Germinal center (tissue), 1 donor: ENCODE results near the gene COQ7.

ENCODE experiments used
- DNase-seq: peaks from one replicate; pipeline ENCODE4 v3.0.0; 2012; ENCODE audit warnings: mixed read lengths, low spot score

The COQ7 gene

GRCh38 chr16:19113577-19114358 lies 46.4 kb downstream of the COQ7 start, which contains the start of gene ITPRIPL2:
TSS of gene ITPRIPL2 (plus strand) at chr16:19113964. CDS start at chr16:19114462, 498 bp downstream.
- peak; percentile 69 for DNase-seq

DNA sequence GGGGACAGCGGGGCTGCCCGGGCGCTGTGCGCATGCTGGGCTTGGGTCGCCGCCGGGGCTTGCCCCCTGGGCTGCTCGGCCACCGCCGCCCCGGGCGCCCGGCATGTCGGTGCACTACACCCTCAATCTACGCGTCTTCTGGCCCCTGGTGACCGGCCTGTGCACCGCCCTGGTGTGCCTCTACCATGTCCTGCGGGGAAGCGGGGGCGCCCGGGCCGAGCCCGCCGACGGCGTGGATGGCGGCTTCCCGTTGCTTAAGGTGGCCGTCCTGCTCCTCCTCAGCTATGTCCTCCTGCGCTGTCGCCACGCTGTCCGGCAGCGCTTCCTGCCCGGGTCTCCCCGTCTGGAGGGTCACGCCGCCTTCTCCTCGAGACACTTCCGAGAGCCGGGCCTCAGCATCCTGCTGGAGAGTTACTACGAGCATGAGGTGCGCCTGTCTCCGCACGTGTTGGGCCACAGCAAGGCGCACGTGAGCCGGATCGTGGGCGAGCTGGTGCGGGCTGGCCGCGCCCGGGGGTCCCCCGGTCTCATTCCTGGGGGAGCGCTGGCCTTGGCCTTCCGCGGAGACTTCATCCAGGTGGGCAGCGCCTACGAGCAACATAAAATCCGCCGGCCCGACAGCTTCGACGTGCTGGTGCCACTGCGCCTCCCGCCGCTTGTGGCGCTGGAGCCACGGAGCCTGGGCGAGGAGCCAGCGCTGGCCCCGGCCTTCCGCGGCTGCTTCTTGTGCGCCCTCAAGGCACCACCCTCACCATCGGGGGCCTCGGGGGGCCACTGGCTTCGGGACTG lies 47.1 kb downstream of the COQ7 start:
- DNase-seq: peak; percentile 44

- no peak for DNase-seq
Measured at GRCh38 chr16:19115148-19116021, 48.0 kb downstream of the COQ7 start.

DNA sequence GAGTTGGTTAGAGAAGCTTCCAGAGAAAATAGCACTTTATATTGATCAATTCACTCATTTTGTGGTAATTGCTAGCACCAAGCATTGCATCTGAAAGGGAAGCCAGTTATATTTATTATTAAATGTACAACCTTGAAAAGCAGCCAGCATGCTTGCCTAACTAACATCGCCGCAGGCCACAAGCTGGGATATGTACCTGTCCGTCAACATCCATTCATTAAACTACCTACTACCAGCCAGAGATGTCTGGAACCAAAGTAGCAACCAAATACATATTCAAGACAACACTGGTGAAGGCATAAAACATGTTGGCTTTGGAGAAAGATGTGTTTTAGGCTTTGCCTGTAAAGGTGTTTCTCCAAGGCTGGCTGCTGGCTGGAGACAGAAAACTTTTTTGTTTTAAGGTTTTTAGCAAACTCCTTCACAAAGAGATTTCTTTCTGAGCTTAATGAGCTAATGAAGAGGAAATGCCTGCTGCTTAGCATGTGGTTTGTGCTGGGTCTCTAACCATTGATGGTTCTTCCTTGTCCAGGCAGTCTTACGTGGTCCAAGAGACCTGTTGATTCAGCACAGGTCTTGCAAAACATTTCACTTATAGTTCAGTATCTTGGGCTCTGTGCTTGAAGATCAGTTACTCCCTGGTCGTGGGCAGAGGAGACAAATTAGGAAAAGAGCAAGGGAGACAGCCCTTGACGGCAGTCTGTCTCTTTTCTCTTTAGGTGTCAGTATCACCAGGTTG lies 49.5 kb downstream of the COQ7 start:
- no peak for DNase-seq

- DNase-seq: peak; percentile 52
Measured at GRCh38 chr16:19118938-19119431, 51.6 kb downstream of the COQ7 start.

- no peak for DNase-seq
Measured at GRCh38 chr16:19119564-19119963, 52.1 kb downstream of the COQ7 start.

DNA sequence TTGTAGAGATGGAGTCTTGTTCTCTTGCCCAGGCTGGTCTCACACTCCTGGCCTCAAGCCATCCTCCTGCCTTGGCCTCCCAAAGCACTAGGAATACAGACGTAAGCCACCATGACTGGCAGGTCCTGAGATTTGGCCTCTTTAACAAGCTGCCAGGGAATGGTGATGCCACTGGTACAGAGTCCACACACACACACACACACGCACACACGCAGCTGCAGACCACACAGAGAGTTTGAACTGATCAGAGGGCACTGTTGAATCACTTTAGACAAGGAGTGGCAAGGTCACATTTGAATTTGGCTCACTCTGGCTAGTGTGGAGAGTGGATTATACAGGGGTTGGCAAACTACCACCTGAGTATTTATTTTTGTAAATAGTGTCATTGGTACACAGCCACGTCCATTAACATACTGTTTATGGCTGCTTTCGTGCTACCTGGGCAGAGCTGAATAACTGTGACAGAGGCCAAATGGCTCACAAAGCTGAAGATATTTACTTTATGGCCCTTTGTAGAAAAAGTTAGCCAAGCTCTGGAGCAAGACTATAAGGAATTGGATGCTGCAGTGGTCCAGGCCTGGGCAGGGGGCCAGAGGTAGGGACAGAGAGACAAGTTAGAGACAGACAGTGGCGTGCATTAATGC lies 56.2 kb downstream of the COQ7 start:
- no peak for DNase-seq

- DNase-seq: no peak
Measured at GRCh38 chr16:19126300-19126699, 58.9 kb downstream of the COQ7 start.

DNA sequence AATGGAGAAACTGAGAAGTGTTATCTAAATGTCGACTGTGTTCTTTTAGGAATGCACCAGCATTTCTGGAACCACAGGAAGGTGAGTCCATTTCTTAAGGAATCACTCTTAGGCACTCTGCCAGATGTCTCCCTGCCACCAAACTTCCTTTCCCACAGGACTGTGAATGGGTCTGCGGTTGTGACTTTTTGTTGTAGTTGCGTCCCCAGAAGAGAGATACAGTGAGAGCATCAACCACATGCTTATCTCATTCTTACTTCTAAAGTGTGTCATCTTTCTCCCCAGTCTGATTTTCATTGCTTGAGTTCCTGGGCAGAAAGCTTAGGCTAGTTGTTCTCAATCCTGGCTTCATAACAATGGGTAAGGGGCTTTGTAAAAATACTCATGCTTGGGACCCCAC lies 59.8 kb downstream of the COQ7 start:
- DNase-seq: no peak

- DNase-seq: no peak
Measured at GRCh38 chr16:19127674-19128131, 60.3 kb downstream of the COQ7 start.

DNA sequence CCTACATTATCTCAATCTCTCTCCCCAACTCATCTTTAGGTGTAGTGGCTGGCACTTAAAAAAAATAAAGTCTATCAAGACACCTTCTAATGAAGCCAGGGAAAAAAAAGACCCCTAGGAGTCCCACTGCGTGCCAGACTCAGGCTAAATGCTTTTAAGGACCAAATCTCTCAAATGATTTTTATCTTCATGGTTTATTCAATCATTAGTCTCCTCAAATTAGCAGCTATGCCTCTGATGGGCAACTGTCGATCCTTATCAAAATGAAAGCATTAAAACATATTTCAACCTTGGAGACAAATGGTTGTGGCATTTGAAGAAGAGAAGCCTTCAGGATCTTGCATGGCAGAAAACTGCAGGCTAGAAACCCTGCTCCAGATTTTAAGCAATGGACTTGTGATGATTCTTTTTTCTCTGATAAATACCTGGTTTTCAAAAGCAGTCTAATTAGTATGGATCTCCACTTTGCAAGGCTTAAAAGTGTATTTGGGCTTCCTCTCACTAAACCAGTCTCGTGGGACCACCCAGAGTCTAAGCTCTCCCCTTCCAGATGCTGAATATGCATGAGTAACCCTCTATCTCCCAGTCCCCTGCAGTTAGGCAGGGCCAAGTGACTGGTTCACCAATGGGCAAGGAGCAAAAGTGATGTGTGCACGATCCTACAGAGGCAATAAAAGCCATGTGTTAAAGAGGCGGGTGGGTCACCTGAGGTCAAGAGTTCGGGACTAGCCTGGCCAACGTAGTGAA lies 61.2 kb downstream of the COQ7 start:
- no peak for DNase-seq
